Right renal pelvis (tissue), 4 donors: Measurements from ENCODE around the gene KDM8. TPM values are rescaled to one million over a fixed set of nuclear protein-coding genes. Genes with fewer than 3 reads are reported as not detected.
"Not testable (repeated sequence)": the region's sequence is repeated elsewhere in the genome, so short reads cannot be mapped to it uniquely, and the experiment has no call there.

Experiments used
- DNase-seq, 4 donors: peaks; one replicate each; pipeline ENCODE4 v3.0.0-alpha.2; 2013; ENCODE audit warnings: low read depth in 4 of 4, low spot score in 3 of 4, missing footprints in 1 of 4
- polyA plus RNA-seq, 4 donors: library from polyadenylated mRNA; unstranded; fragments of 120-200 nt; gene quantifications; one replicate each; pipeline ENCODE4 v1.2.1, GENCODE V29; 2013; ENCODE audit not compliant: insufficient read length in 4 of 4

Gene KDM8
- polyA plus RNA-seq, 4 donors: 7.8 to 10.1 (median 9.0) TPM

GRCh38 chr16:27190316-27190871 is 12.9 kb upstream of the KDM8 start:
- no peak for DNase-seq

GRCh38 chr16:27191352-27191924 is 11.9 kb upstream of the KDM8 start:
- no peak for DNase-seq

GRCh38 chr16:27193300-27193990 is 9.9 kb upstream of the KDM8 start:
- no peak for DNase-seq

GRCh38 chr16:27195076-27195741 is 8.1 kb upstream of the KDM8 start:
- no peak for DNase-seq

GRCh38 chr16:27195941-27196595 is 7.3 kb upstream of the KDM8 start:
- no peak for DNase-seq

- DNase-seq: no peak
Observed at GRCh38 chr16:27197004-27197403, 6.3 kb upstream of the KDM8 start.

- no peak for DNase-seq
Observed at GRCh38 chr16:27198451-27199234, 4.7 kb upstream of the KDM8 start.

- DNase-seq: no peak
Observed at GRCh38 chr16:27199235-27199586, 4.1 kb upstream of the KDM8 start.

GRCh38 chr16:27199736-27200135 is 3.6 kb upstream of the KDM8 start:
- DNase-seq: no peak

GRCh38 chr16:27200914-27201313 is 2.4 kb upstream of the KDM8 start:
- not testable (repeated sequence) for DNase-seq

GRCh38 chr16:27202923-27203506 is 311 bp upstream of the KDM8 start:
- DNase-seq: no peak

- DNase-seq: no peak
Observed at GRCh38 chr16:27204312-27204915, 1.1 kb downstream of the KDM8 start.

- DNase-seq: peak in 1 of 4 donors; percentile 24
Observed at GRCh38 chr16:27205423-27206065, 2.2 kb downstream of the KDM8 start.

- not testable (repeated sequence) for DNase-seq
Observed at GRCh38 chr16:27207121-27207520, 3.8 kb downstream of the KDM8 start.

GRCh38 chr16:27208081-27208680 is 4.9 kb downstream of the KDM8 start:
- no peak for DNase-seq

- DNase-seq: no peak
Observed at GRCh38 chr16:27208796-27209195, 5.5 kb downstream of the KDM8 start.

- DNase-seq: no peak
Observed at GRCh38 chr16:27209591-27209990, 6.3 kb downstream of the KDM8 start.

- no peak for DNase-seq
Observed at GRCh38 chr16:27210174-27210573, 6.8 kb downstream of the KDM8 start.

- DNase-seq: no peak
Observed at GRCh38 chr16:27211026-27211425, 7.7 kb downstream of the KDM8 start.
